HG03354 (cell line): ENCODE data around the gene ARF3.
A peak's percentile ranks its signal among the peaks of the same experiment; 100 is the strongest.

Source experiments
- ATAC-seq: cut with Tn5 transposase; IDR thresholded peaks from one replicate; pipeline ENCODE4 v1.9.1; 2021; ENCODE audit warnings: mild to moderate bottlenecking; ENCODE audit not compliant: unreplicated experiment, poor library complexity, severe bottlenecking

The ARF3 gene

GRCh38 chr12:48968467-48968866 is 11.2 kb upstream of the ARF3 start:
- no peak for ATAC-seq

- ATAC-seq, result no peak
These were observed 10.7 kb upstream of the ARF3 start for GRCh38 chr12:48967991-48968390.

DNA sequence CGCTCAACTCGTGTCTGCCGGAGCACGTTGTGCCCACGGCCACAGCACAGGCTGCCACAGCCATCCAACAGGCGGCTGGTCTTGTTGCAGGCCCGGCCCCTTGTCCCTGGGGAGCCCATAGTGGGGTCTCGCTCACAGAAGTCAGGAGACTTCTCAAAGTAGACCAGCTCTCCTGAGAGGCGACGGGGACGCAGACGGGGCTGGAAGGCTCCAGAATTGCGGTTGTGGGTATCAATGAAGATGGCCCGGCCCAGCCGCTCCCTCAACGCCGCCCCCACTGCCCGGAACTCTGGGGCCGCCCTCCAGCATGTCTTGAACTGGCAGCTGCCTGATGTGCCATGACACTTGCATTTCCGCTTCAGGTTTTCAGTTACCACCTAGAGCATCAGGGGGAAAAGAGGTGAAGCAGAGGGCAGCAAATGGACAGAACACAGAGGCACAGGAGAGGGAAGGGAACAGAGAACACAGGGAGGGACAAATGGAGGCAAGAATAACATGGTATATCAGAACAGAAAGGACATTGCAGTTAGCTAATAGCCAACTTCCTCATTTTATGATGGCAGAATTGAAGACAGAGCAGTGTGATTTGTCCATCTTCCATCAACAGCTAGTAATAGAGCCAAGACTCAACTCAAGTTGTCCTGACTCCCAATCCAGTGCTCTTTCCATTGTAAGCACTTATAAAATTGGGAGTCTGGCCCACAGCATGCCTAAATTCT is 9.0 kb upstream of the ARF3 start:
- no peak for ATAC-seq

- ATAC-seq, result no peak
These were observed 8.1 kb upstream of the ARF3 start for GRCh38 chr12:48965298-48965838.

DNA sequence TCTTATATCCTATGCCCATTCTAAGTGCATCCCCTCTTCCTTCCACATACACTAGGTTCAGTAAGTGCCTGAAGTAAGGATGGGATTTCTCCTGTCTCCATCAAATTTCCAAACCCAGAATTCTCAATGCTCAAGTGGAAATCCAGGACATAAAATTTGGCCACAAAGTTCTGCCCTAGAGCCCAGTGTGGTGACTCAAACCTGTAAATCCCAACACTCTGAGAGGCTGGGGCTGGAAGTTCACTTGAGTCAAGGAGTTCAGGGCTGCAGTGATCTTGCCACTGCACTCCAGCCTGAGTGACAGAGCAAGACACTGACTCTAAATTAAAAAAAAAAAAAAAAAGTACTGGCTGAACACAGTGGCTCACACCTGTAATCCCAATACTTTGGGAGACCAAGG is 4.5 kb upstream of the ARF3 start:
- no peak for ATAC-seq

DNA sequence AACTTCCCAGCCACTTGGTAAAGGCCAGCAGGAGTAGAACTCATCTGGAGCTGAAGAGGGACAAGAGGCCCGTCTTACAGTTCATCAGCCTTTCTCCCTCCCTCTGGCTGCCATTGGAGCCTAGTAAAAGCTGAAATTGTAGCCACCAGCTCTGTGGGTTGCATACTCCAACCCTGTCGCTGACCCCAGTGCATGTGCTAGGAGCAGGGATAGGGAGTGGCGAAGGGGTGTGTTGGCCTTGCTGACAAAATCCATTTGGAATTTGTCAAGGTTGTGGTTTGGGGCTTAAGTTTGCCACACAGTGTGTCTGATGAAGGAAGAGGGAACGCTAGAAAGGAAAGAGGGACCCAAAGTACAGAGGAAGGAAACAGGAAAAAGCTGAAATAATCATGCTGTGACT is 4.0 kb upstream of the ARF3 start:
- ATAC-seq, result no peak

GRCh38 chr12:48960834-48961233 is 3.5 kb upstream of the ARF3 start:
- no peak for ATAC-seq

- no peak for ATAC-seq
These were observed 732 bp upstream of the ARF3 start for GRCh38 chr12:48958049-48958388.

DNA sequence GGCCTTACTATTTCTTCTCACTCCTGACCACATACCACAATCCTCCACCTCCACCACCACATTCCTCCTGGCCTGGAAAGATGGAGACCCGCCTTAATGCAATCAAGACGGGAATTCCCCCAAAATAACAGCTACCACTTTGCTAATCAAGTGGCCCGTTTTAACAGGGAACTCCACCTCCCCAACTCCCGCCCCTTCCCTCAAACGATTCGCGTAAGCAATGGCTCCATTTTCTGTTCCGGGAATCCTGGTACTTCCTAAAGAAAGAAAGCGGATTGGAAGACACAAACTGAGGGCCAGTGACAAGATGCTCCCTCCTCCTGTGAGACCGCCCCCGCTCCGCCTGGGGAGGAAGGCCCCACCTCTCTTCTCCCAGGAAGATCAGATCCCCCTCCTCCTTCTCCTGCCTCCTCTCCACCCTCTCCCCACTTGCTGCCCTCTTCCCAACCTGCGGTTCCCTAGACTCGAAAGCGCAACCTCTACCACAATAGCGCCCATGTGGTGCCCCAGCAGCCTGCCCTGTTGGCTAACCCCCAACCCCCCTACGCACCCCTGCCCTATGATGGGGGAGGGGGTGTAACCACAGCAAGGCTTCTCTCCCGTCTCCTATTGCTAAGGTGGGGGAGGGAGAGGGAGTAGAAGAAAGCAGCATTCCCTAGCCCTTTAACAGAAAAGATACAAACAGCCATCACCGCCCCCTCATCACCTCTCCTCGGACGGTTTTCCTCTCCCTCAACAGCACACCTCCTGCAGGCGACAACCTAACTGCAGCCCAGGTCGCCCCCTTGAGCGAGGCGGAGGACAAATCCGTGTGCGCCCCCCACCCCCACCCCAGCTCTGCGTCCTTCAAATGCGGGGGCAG is 777 bp downstream of the ARF3 start:
- ATAC-seq, result peak; percentile 38

GRCh38 chr12:48954841-48955501 is 2.3 kb downstream of the ARF3 start:
- no peak for ATAC-seq

GRCh38 chr12:48954061-48954460 is 3.2 kb downstream of the ARF3 start:
- no peak for ATAC-seq

GRCh38 chr12:48952691-48953090 is 4.6 kb downstream of the ARF3 start:
- ATAC-seq, result no peak

- ATAC-seq, result no peak
These were observed 9.6 kb downstream of the ARF3 start for GRCh38 chr12:48947727-48948126.

DNA sequence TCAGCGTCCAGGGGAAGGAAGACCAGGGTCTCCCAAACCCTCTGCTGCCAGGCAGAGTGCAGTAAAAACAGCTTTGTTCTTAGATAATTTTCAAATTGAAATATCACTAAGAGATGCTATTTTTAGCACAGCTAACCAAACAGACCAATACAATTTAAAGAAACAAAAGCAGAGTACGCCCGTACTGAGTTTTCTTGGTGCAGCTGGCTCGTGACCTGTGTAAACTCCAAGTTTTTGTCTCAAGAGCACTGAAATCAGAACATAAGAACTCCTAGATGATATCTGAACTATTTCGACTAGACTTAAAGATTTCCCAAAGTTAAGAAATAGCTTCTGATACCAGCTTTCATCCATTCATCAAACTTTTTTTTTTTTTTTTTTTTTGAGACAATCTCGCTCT is 10.3 kb downstream of the ARF3 start:
- no peak for ATAC-seq

- ATAC-seq, result no peak
These were observed 11.1 kb downstream of the ARF3 start for GRCh38 chr12:48946205-48946604.

GRCh38 chr12:48943221-48943620 is 14.1 kb downstream of the ARF3 start:
- ATAC-seq, result no peak

DNA sequence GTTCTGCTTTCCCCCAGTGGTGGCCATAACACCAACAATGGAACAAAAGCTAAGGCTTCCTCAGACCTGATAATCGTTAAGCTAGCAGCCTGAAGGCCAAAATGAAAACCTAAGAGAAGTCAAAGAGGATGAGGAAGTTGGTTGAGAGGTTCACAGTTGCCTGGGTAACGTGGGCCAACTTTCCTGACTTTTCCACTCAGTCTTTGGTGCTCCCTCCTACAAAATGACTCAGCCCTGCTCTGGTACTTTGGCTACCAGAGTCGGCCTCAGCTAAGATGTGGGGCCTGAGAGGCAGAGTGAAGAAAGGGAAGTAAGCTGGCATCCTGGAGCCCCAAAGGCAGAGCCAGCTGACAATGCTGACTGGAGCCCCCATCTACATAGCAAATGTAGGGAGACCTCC is 17.1 kb downstream of the ARF3 start:
- ATAC-seq, result no peak

DNA sequence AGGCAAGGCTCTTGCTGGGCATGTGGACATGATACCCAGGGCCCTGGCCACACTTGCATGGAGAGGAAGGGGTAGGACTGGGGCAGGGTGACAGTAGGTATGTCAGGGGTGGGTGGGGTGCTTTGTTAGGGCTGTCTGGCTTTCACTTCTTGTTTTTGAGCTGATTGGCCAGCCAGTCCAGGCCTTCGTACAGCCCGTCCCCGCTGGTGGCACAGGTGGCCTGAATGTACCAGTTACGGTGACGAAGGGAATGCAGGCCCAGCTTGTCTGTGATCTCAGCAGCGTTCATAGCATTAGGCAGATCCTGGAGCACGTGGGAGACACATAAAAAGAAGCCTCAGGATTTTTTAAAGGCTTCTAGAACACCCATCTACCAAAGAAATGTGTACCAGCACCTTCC is 18.5 kb downstream of the ARF3 start:
- no peak for ATAC-seq

- ATAC-seq, result no peak
These were observed 20.1 kb downstream of the ARF3 start for GRCh38 chr12:48937170-48937569.

GRCh38 chr12:48936379-48936979 is 20.8 kb downstream of the ARF3 start:
- peak; percentile 62 for ATAC-seq
